ENCODE results near the gene PUS1. TPM values are rescaled to one million over a fixed set of nuclear protein-coding genes. Genes with fewer than 3 reads are reported as not detected.
A peak's percentile ranks its signal among the peaks of the same experiment; 100 is the strongest.

The PUS1 gene
- total and polyA plus RNA-seq, 2 of the 8 experiments (the other 6 are each of a cell fraction or from before 2014, with no cell fraction given), result 48.1 to 81.2 TPM

- Histone ChIP-seq H3K27me3 (replicated peaks in 1 of 4; ENCODE audit: control insufficient read depth in 3 of 4, extremely low read depth in 1 of 4, insufficient read depth in 3 of 4, low read length in 3 of 4) (no peaks in the 10 kb centered on the region), H2AFZ (ENCODE audit: low read length) (no peak overlapping the region), H2BK5ac (ENCODE audit: low read depth, low read length) (no peak overlapping the region), H3K9me3 (ENCODE audit: insufficient read depth in 2 of 2, low read depth in 1 of 2, low read length in 1 of 2) (no peaks in the 10 kb centered on the region), H3K14ac (ENCODE audit: insufficient read length) (no peak overlapping the region), H3K23me2 (ENCODE audit: low read depth, low read length) (no peaks in the 10 kb centered on the region; the same call in 1 of the 2 replicates), H2BK120ac (replicated peaks; ENCODE audit: low read depth, low read length) (no peak overlapping the region), H3K27ac (ENCODE audit: low read depth, low read length) (0 out of 2 replicates have a peak overlapping the region, but pooled peaks have one; percentile 50), H3K56ac (replicated peaks; ENCODE audit: insufficient read length, low read depth, low read length) (no peak overlapping the region), H3K23ac (ENCODE audit: insufficient read length) (no peak overlapping the region), H3K79me2 (ENCODE audit: control insufficient read depth in 1 of 2, insufficient read depth in 2 of 2, low read length in 2 of 2) (peaks cover 5 to 15% of the 10 kb centered on the region in 2 experiments; a peak in 3 of 4 replicates), H4K8ac (ENCODE audit: extremely low read depth, insufficient read depth, low read length) (no peak overlapping the region), H3K36me3 (ENCODE audit: control insufficient read depth in 2 of 4, insufficient read depth in 4 of 4, low read length in 3 of 4) (peaks cover 9 to 27% (median 21%) of the 10 kb centered on the region in 4 experiments), H3K79me1 (ENCODE audit: low read depth, low read length) (no peaks in the 10 kb centered on the region), H3K4me1 (replicated peaks in 1 of 4; ENCODE audit: control insufficient read depth in 3 of 4, insufficient read depth in 4 of 4, low read length in 3 of 4) (peaks cover 0 to 4% (median 1%) of the 10 kb centered on the region in 4 experiments; a peak in 5 of 7 replicates), H2AK5ac (ENCODE audit: low read depth, low read length) (no peak overlapping the region), H2BK20ac (ENCODE audit: low read length) (no peak overlapping the region), H3K4me2 (ENCODE audit: insufficient read depth in 1 of 2, low read depth in 2 of 2, low read length in 2 of 2) (no peak overlapping the region), H3K4me3 (ENCODE audit: extremely low read depth in 1 of 4, insufficient read depth in 2 of 4, low read depth in 3 of 4, low read length in 4 of 4) (no peak overlapping the region), H2BK15ac (ENCODE audit: low read length) (no peak overlapping the region), H2BK12ac (ENCODE audit: low read depth, low read length) (no peak overlapping the region), H4K20me1 (replicated peaks in 1 of 2; ENCODE audit: control insufficient read depth in 1 of 2, insufficient read depth in 2 of 2, low read length in 2 of 2) (peaks cover 0 to 13% of the 10 kb centered on the region in 2 experiments), H3K4ac (replicated peaks; ENCODE audit: insufficient read length, low read depth, low read length) (no peak overlapping the region), H4K91ac (replicated peaks; ENCODE audit: insufficient read length, low read length) (no peak overlapping the region), H4K5ac (ENCODE audit: insufficient read length, low read depth, low read length) (no peak overlapping the region), H3K9ac (replicated peaks in 1 of 4; ENCODE audit: extremely low read depth in 1 of 4, low read depth in 3 of 4, low read length in 3 of 4) (no peak overlapping the region), H3K18ac (ENCODE audit: extremely low read depth, low read length) (no peak overlapping the region)
- TF ChIP-seq HDAC2 (IDR thresholded peaks at IDR 0.05; ENCODE audit: borderline replicate concordance in 1 of 2, low read depth in 2 of 2, low read length in 2 of 2) (no peak), KDM4A (IDR thresholded peaks at IDR 0.05; ENCODE audit: low read depth, low read length, severe bottlenecking) (no peak), EP300 (IDR thresholded peaks at IDR 0.05; ENCODE audit: borderline replicate concordance in 1 of 2, low read depth in 2 of 2, low read length in 2 of 2) (no peak), JUND (IDR thresholded peaks at IDR 0.05; ENCODE audit: low read length) (no peak), TBP (IDR thresholded peaks at IDR 0.05; ENCODE audit: low read depth, low read length) (no peak), RAD21 (IDR thresholded peaks at IDR 0.05 in 1 of 2, conservative IDR thresholded peaks at IDR 0.05 in 1 of 2; ENCODE audit: low read depth in 2 of 2, low read length in 2 of 2) (no peak), TAF1 (IDR thresholded peaks at IDR 0.05; ENCODE audit: low read depth, low read length) (no peak), POLR2AphosphoS5 (IDR thresholded peaks at IDR 0.05; ENCODE audit: low read depth, low read length) (0 out of 2 replicates have a peak, but pooled peaks have one; percentile 21), BACH1 (IDR thresholded peaks at IDR 0.05; ENCODE audit: low read length) (no peak)
- no peak for FAIRE-seq
- 84% methylated on average over 6 of the region's 6 CpGs; no CpG with 5 or more reads in 1 of the 2 experiments for WGBS, 2 experiments (ENCODE audit: extremely low coverage in 1 of 2, insufficient coverage in 1 of 2, insufficient read length in 1 of 2, insufficient replicate concordance in 2 of 2, low coverage in 1 of 2, low lambda C conversion rate in 2 of 2, missing lambda C conversion rate in 1 of 2)
- POLR2A ChIA-PET (ENCODE audit: partially characterized antibody), result interaction anchor here (3.0 to 5.6 kb wide), 2 partner anchors 11 to 17 kb away, joined by 28 to 44 read pairs; partner anchors contain the start of gene PUS1
- no peak for DNase-seq (ENCODE audit: low read depth in 1 of 2, low spot score in 2 of 2)
- CTCF ChIA-PET (ENCODE audit: partially characterized antibody), result interaction anchor here (1.1 kb wide), 1 partner anchor 17 kb away, joined by 3 read pairs; no protein-coding TSS in a partner anchor
Observed at GRCh38 chr12:131946757-131947156, 17.7 kb downstream of the PUS1 start.
